Activated naive CD4-positive, alpha-beta T cell treated with anti-CD3 and anti-CD28 coated beads, Interleukin-2, amount 10 ng/mL, durations not matched to agents 7 days and 5 days (primary cell): ENCODE data around the gene SCN1B.
"Not testable (repeated sequence)": the region's sequence is repeated elsewhere in the genome, so short reads cannot be mapped to it uniquely, and the experiment has no call there.

ENCODE experiments used
- CTCF ChIA-PET: fragments of 350-600 bp; sonication (Branson Sonifier 250); formaldehyde crosslinking; loops from one replicate; lab custom pipeline; 2021; ENCODE audit warnings: antibody characterized with exemption; lab: Charles Lee
- DNase-seq: peaks from one replicate; pipeline ENCODE4 v3.0.0-alpha.2; 2020
- H3K27ac Mint-ChIP-seq: one replicate; pipeline ENCODE4 v1.8.0; 2021; ENCODE audit warnings: mild to moderate bottlenecking, moderate library complexity, mixed read lengths
- H3K27me3 Mint-ChIP-seq: one replicate; pipeline ENCODE4 v1.8.0; 2021; ENCODE audit warnings: mild to moderate bottlenecking, mixed read lengths
- H3K36me3 Mint-ChIP-seq: one replicate; pipeline ENCODE4 v1.8.0; 2021; ENCODE audit warnings: mixed read lengths
- H3K4me1 Mint-ChIP-seq: one replicate; pipeline ENCODE4 v1.8.0; 2021; ENCODE audit warnings: mixed read lengths
- H3K4me3 Mint-ChIP-seq: one replicate; pipeline ENCODE4 v1.8.0; 2021; ENCODE audit warnings: mild to moderate bottlenecking, moderate library complexity, mixed read lengths
- H3K9me3 Mint-ChIP-seq: one replicate; pipeline ENCODE4 v1.8.0; 2021; ENCODE audit warnings: mixed read lengths

Gene SCN1B

GRCh38 chr19:35015954-35016351, 14.3 kb upstream of the SCN1B start:
- no peaks in the 10 kb centered on the region for H3K27me3 Mint-ChIP-seq
- peaks cover 65% of the 10 kb centered on the region for H3K36me3 Mint-ChIP-seq
- no peaks in the 10 kb centered on the region for H3K9me3 Mint-ChIP-seq
- peaks cover 54% of the 10 kb centered on the region for H3K4me1 Mint-ChIP-seq
- CTCF ChIA-PET, result interaction anchor here (1.4 to 1.7 kb wide), 2 partner anchors 28 to 43 kb away, joined by 6 to 7 read pairs; no protein-coding TSS in a partner anchor
- no peak for DNase-seq
- H3K27ac Mint-ChIP-seq, result no peak overlapping the region
- H3K4me3 Mint-ChIP-seq, result no peak overlapping the region

GRCh38 chr19:35017507-35017906, 12.8 kb upstream of the SCN1B start:
- Mint-ChIP-seq H3K36me3 (peaks cover 65% of the 10 kb centered on the region), H3K27me3 (no peaks in the 10 kb centered on the region), H3K27ac (peak overlapping the region; percentile 61), H3K9me3 (no peaks in the 10 kb centered on the region), H3K4me3 (no peak overlapping the region), H3K4me1 (peaks cover 39% of the 10 kb centered on the region)
- no peak for DNase-seq
- CTCF ChIA-PET, result interaction anchor here (1.4 to 1.7 kb wide), 2 partner anchors 17 to 45 kb away, joined by 4 read pairs; partner anchors contain the start of gene GRAMD1A

- Mint-ChIP-seq H3K9me3 (no peaks in the 10 kb centered on the region), H3K36me3 (peaks cover 62% of the 10 kb centered on the region), H3K27me3 (no peaks in the 10 kb centered on the region), H3K4me1 (peaks cover 30% of the 10 kb centered on the region), H3K27ac (peak overlapping the region; percentile 64), H3K4me3 (no peak overlapping the region)
- CTCF ChIA-PET, result interaction anchor here (1.7 kb wide), 1 partner anchor 46 kb away, joined by 4 read pairs; no protein-coding TSS in a partner anchor
- DNase-seq, result no peak
Measured at GRCh38 chr19:35018379-35018778, 11.9 kb upstream of the SCN1B start.

GRCh38 chr19:35019144-35019543, 11.1 kb upstream of the SCN1B start:
- Mint-ChIP-seq H3K9me3 (no peaks in the 10 kb centered on the region), H3K36me3 (peaks cover 59% of the 10 kb centered on the region), H3K27ac (no peak overlapping the region), H3K4me1 (peaks cover 23% of the 10 kb centered on the region), H3K4me3 (no peak overlapping the region), H3K27me3 (no peaks in the 10 kb centered on the region)
- no peak for DNase-seq
- CTCF ChIA-PET, result interaction anchor here (1.7 kb wide), 1 partner anchor 47 kb away, joined by 4 read pairs; no protein-coding TSS in a partner anchor

GRCh38 chr19:35021016-35021415, 9.3 kb upstream of the SCN1B start:
- H3K4me1 Mint-ChIP-seq, result peaks cover 6% of the 10 kb centered on the region
- no peak overlapping the region for H3K4me3 Mint-ChIP-seq
- no peak for DNase-seq
- no peaks in the 10 kb centered on the region for H3K9me3 Mint-ChIP-seq
- H3K36me3 Mint-ChIP-seq, result peaks cover 58% of the 10 kb centered on the region
- no peaks in the 10 kb centered on the region for H3K27me3 Mint-ChIP-seq
- H3K27ac Mint-ChIP-seq, result peak overlapping the region; percentile 60
- CTCF ChIA-PET, result no interaction called here

- no peak overlapping the region for H3K27ac Mint-ChIP-seq
- CTCF ChIA-PET, result interaction anchor here (0.5 kb wide), 1 partner anchor 20 kb away, joined by 5 read pairs; no protein-coding TSS in a partner anchor
Measured at GRCh38 chr19:35021596-35021995, 8.7 kb upstream of the SCN1B start.

GRCh38 chr19:35022460-35022859, 7.8 kb upstream of the SCN1B start:
- peaks cover 60% of the 10 kb centered on the region for H3K36me3 Mint-ChIP-seq
- CTCF ChIA-PET, result interaction anchor here (1.5 kb wide), 1 partner anchor 8 kb away, joined by 3 read pairs; no protein-coding TSS in a partner anchor
- no peak overlapping the region for H3K4me3 Mint-ChIP-seq
- H3K27me3 Mint-ChIP-seq, result no peaks in the 10 kb centered on the region
- H3K4me1 Mint-ChIP-seq, result peaks cover 2% of the 10 kb centered on the region
- no peak for DNase-seq
- no peaks in the 10 kb centered on the region for H3K9me3 Mint-ChIP-seq
- peak overlapping the region; percentile 67 for H3K27ac Mint-ChIP-seq

More at GRCh38 chr19:35021596-35021995, 8.7 kb upstream of the SCN1B start:
- no peak for DNase-seq
- Mint-ChIP-seq H3K9me3 (no peaks in the 10 kb centered on the region), H3K4me3 (no peak overlapping the region), H3K36me3 (peaks cover 59% of the 10 kb centered on the region), H3K27me3 (no peaks in the 10 kb centered on the region), H3K4me1 (peaks cover 6% of the 10 kb centered on the region)

GRCh38 chr19:35023428-35023827, 6.8 kb upstream of the SCN1B start:
- Mint-ChIP-seq H3K27ac (no peak overlapping the region), H3K9me3 (no peaks in the 10 kb centered on the region), H3K4me1 (no peaks in the 10 kb centered on the region), H3K27me3 (no peaks in the 10 kb centered on the region), H3K36me3 (peaks cover 56% of the 10 kb centered on the region), H3K4me3 (no peak overlapping the region)
- CTCF ChIA-PET, result interaction anchor here (1.5 kb wide), 1 partner anchor 9 kb away, joined by 3 read pairs; no protein-coding TSS in a partner anchor
- no peak for DNase-seq

- Mint-ChIP-seq H3K4me1 (no peaks in the 10 kb centered on the region), H3K27me3 (peaks cover 4% of the 10 kb centered on the region), H3K36me3 (peaks cover 53% of the 10 kb centered on the region), H3K27ac (peak overlapping the region; percentile 28), H3K9me3 (no peaks in the 10 kb centered on the region), H3K4me3 (no peak overlapping the region)
- no peak for DNase-seq
- CTCF ChIA-PET, result no interaction called here
Measured at GRCh38 chr19:35024095-35024494, 6.2 kb upstream of the SCN1B start.

GRCh38 chr19:35025969-35026368, 4.3 kb upstream of the SCN1B start:
- peaks cover 3% of the 10 kb centered on the region for H3K4me1 Mint-ChIP-seq
- peaks cover 16% of the 10 kb centered on the region for H3K27me3 Mint-ChIP-seq
- no peak overlapping the region for H3K27ac Mint-ChIP-seq
- CTCF ChIA-PET, result interaction anchor here (1.8 kb wide), 1 partner anchor 18 kb away, joined by 7 read pairs; no protein-coding TSS in a partner anchor
- peaks cover 42% of the 10 kb centered on the region for H3K36me3 Mint-ChIP-seq
- no peak for DNase-seq
- H3K9me3 Mint-ChIP-seq, result no peaks in the 10 kb centered on the region
- H3K4me3 Mint-ChIP-seq, result no peak overlapping the region

- CTCF ChIA-PET, result interaction anchor here (1.8 kb wide), 1 partner anchor 18 kb away, joined by 7 read pairs; no protein-coding TSS in a partner anchor
Measured at GRCh38 chr19:35026418-35026817, 3.9 kb upstream of the SCN1B start.

GRCh38 chr19:35027009-35027408, 3.3 kb upstream of the SCN1B start:
- H3K27ac Mint-ChIP-seq, result no peak overlapping the region
- H3K9me3 Mint-ChIP-seq, result no peaks in the 10 kb centered on the region
- no peak overlapping the region for H3K4me3 Mint-ChIP-seq
- peaks cover 9% of the 10 kb centered on the region for H3K4me1 Mint-ChIP-seq
- H3K27me3 Mint-ChIP-seq, result peaks cover 26% of the 10 kb centered on the region
- CTCF ChIA-PET, result interaction anchor here (1.8 kb wide), 1 partner anchor 17 kb away, joined by 7 read pairs; no protein-coding TSS in a partner anchor
- no peak for DNase-seq
- peaks cover 34% of the 10 kb centered on the region for H3K36me3 Mint-ChIP-seq

More at GRCh38 chr19:35026418-35026817, 3.9 kb upstream of the SCN1B start:
- Mint-ChIP-seq H3K27me3 (peaks cover 21% of the 10 kb centered on the region), H3K36me3 (peaks cover 38% of the 10 kb centered on the region), H3K27ac (no peak overlapping the region), H3K4me3 (no peak overlapping the region), H3K4me1 (peaks cover 7% of the 10 kb centered on the region), H3K9me3 (no peaks in the 10 kb centered on the region)
- DNase-seq, result no peak

GRCh38 chr19:35027851-35028599, 2.2 kb upstream of the SCN1B start:
- no peak for DNase-seq
- Mint-ChIP-seq H3K4me3 (no peak overlapping the region), H3K4me1 (peaks cover 9% of the 10 kb centered on the region), H3K27ac (no peak overlapping the region), H3K36me3 (peaks cover 28% of the 10 kb centered on the region), H3K27me3 (peaks cover 37% of the 10 kb centered on the region), H3K9me3 (no peaks in the 10 kb centered on the region)
- CTCF ChIA-PET, result interaction anchor here (0.9 kb wide), 1 partner anchor 16 kb away, joined by 6 read pairs; no protein-coding TSS in a partner anchor

GRCh38 chr19:35028600-35028885, 1.7 kb upstream of the SCN1B start:
- DNase-seq, H3K9me3 Mint-ChIP-seq, H3K27ac Mint-ChIP-seq, H3K4me1 Mint-ChIP-seq, CTCF ChIA-PET, H3K4me3 Mint-ChIP-seq: not testable (repeated sequence)
- H3K27me3 Mint-ChIP-seq, result peaks cover 42% of the 10 kb centered on the region
- peaks cover 26% of the 10 kb centered on the region for H3K36me3 Mint-ChIP-seq
